HG02981 (cell line): ENCODE data around the gene BRD8.

Experiments used
- ATAC-seq: cut with Tn5 transposase; IDR thresholded peaks from one replicate; pipeline ENCODE4 v1.9.1; 2021; ENCODE audit warnings: mild to moderate bottlenecking, moderate library complexity; ENCODE audit not compliant: unreplicated experiment

The BRD8 gene

GRCh38 chr5:138102454-138103318, 75.7 kb downstream of the BRD8 start:
- ATAC-seq: no peak

- ATAC-seq: no peak
These were observed 81.2 kb downstream of the BRD8 start for GRCh38 chr5:138096997-138097828.

- no peak for ATAC-seq
These were observed 82.1 kb downstream of the BRD8 start for GRCh38 chr5:138096363-138096762.

GRCh38 chr5:138095100-138095907, 83.1 kb downstream of the BRD8 start:
- ATAC-seq: no peak

- ATAC-seq: no peak
These were observed 85.4 kb downstream of the BRD8 start for GRCh38 chr5:138093036-138093435.

GRCh38 chr5:138092301-138092700, 86.1 kb downstream of the BRD8 start:
- no peak for ATAC-seq

GRCh38 chr5:138091685-138092084, 86.7 kb downstream of the BRD8 start:
- no peak for ATAC-seq
